Natural killer cell (primary cell): ENCODE measurements around the gene RPS28. TPM values are rescaled to one million over a fixed set of nuclear protein-coding genes. Genes with fewer than 3 reads are reported as not detected.
A peak's percentile ranks its signal among the peaks of the same experiment; 100 is the strongest.
"Not testable (repeated sequence)": the region's sequence is repeated elsewhere in the genome, so short reads cannot be mapped to it uniquely, and the experiment has no call there.

ENCODE experiments used
- ATAC-seq, 3 donors: fragments of 150-1000 bp in 2 of 3; fragments of 200-7000 bp in 1 of 3; cut with Tn5 transposase; 1 replicate in 1 of 3; 2 replicates in 2 of 3; pipeline ENCODE4 v1.10.0; 2021; ENCODE audit warnings: mild to moderate bottlenecking in 2 of 3, moderate library complexity in 2 of 3
- DNase-seq, 2 donors: peaks; one replicate each; pipeline versions ENCODE4 v3.0.0 to v3.0.0-alpha.2; 2013 to 2021; ENCODE audit warnings: mixed read lengths in 1 of 2
- H3K27ac ChIP-seq: one replicate; pipeline ENCODE4 v1.5.1; 2013; ENCODE audit warnings: mild to moderate bottlenecking, low read length
- H3K27me3 ChIP-seq: one replicate; pipeline ENCODE4 v1.6.1; 2013; ENCODE audit warnings: low read length; ENCODE audit not compliant: control insufficient read depth, insufficient read depth
- H3K36me3 ChIP-seq: one replicate; pipeline ENCODE4 v1.6.1; 2013; ENCODE audit warnings: low read length; ENCODE audit not compliant: control insufficient read depth, insufficient read depth
- H3K4me1 ChIP-seq: one replicate; pipeline ENCODE4 v1.6.1; 2013; ENCODE audit warnings: low read length; ENCODE audit not compliant: control insufficient read depth, insufficient read depth
- H3K4me3 ChIP-seq: one replicate; pipeline ENCODE4 v1.5.1; 2013; ENCODE audit warnings: low read length
- H3K9me3 ChIP-seq: one replicate; pipeline ENCODE4 v1.6.1; 2013; ENCODE audit warnings: low read length; ENCODE audit not compliant: control insufficient read depth, insufficient read depth
- H3K27ac Mint-ChIP-seq, 2 donors: one replicate each; pipeline ENCODE4 v1.8.0; 2022; ENCODE audit warnings: mild to moderate bottlenecking in 2 of 2, mixed read lengths in 2 of 2, moderate library complexity in 1 of 2
- H3K27me3 Mint-ChIP-seq, 2 donors: one replicate each; pipeline ENCODE4 v1.8.0; 2022; ENCODE audit warnings: low read depth in 2 of 2, mixed read lengths in 2 of 2
- H3K36me3 Mint-ChIP-seq: one replicate; pipeline ENCODE4 v1.8.0; 2022; ENCODE audit warnings: mixed read lengths
- H3K4me1 Mint-ChIP-seq, 2 donors: one replicate each; pipeline ENCODE4 v1.8.0; 2022; ENCODE audit warnings: mixed read lengths in 2 of 2
- H3K4me3 Mint-ChIP-seq: one replicate; pipeline ENCODE4 v1.8.0; 2022; ENCODE audit warnings: mild to moderate bottlenecking, moderate library complexity, mixed read lengths
- H3K9me3 Mint-ChIP-seq, 2 donors: one replicate each; pipeline ENCODE4 v1.8.0; 2022; ENCODE audit warnings: mixed read lengths in 2 of 2
- CTCF ChIP-seq: fragments of 200-600 bp; IDR thresholded peaks from one replicate; pipeline ENCODE4 v1.8.0; 2022; ENCODE audit warnings: antibody characterized with exemption
- WGBS: methylation state at CpG from one replicate; pipeline ENCODE4 v1.1.7; 2013; ENCODE audit warnings: missing lambda C conversion rate; ENCODE audit not compliant: insufficient coverage; 5-methylcytosine and 5-hydroxymethylcytosine counted together
- intact Hi-C: fragments of 100-400 bp; cut with micrococcal nuclease; formaldehyde crosslinking; loops from one replicate; pipeline ENCODE4 v1.14.2; 2022
- total RNA-seq, 4 donors: library from RNA; stranded (reverse); fragments of 120-200 nt in 1 of 4; gene quantifications; one replicate each; pipeline versions ENCODE4 v1.2.3 to v1.2.4, GENCODE V29; 2013 to 2022

RPS28 gene
- total RNA-seq, 3 donors from 2014 or later (not counting 1 experiment from before 2014, with no cell fraction given): 1,133 to 1,486 (median 1,403) TPM

GRCh38 chr19:8340341-8341096, 19.2 kb downstream of the RPS28 start:
- no peaks in the 10 kb centered on the region for H3K9me3 ChIP-seq
- H3K36me3 ChIP-seq: no peaks in the 10 kb centered on the region
- peaks cover 28% of the 10 kb centered on the region for H3K4me1 ChIP-seq
- peaks cover 0 to 3% of the 10 kb centered on the region in 2 donors for H3K27me3 Mint-ChIP-seq
- no peak for DNase-seq
- no peak overlapping the region for H3K27ac ChIP-seq
- no peak for ATAC-seq
- no peak overlapping the region for H3K4me3 ChIP-seq
- intact Hi-C loops: no loop called here
- H3K4me1 Mint-ChIP-seq: peaks cover 12 to 27% of the 10 kb centered on the region in 2 donors
- H3K36me3 Mint-ChIP-seq: no peaks in the 10 kb centered on the region
- TF ChIP-seq CTCF: no peak
- no peaks in the 10 kb centered on the region for H3K9me3 Mint-ChIP-seq
- 29% methylated on average over 15 of the region's 15 CpGs for WGBS
- H3K4me3 Mint-ChIP-seq: no peak overlapping the region
- peak overlapping the region; percentile 33 to 43 for H3K27ac Mint-ChIP-seq
- H3K27me3 ChIP-seq: peaks cover 2% of the 10 kb centered on the region

- H3K4me3 Mint-ChIP-seq: peak overlapping the region; percentile 65
- H3K27me3 ChIP-seq, H3K36me3 ChIP-seq, intact Hi-C loops, H3K36me3 Mint-ChIP-seq, H3K27ac ChIP-seq, H3K9me3 Mint-ChIP-seq, ATAC-seq, DNase-seq, H3K9me3 ChIP-seq, H3K27me3 Mint-ChIP-seq, H3K4me3 ChIP-seq: not testable (repeated sequence)
- H3K4me1 ChIP-seq: peaks cover 19% of the 10 kb centered on the region
- peak overlapping the region; percentile 62 to 86 for H3K27ac Mint-ChIP-seq
- H3K4me1 Mint-ChIP-seq: peaks cover 12 to 23% of the 10 kb centered on the region in 2 donors
- 85% methylated on average over 4 of the region's 4 CpGs for WGBS
These were observed 20.2 kb downstream of the RPS28 start for GRCh38 chr19:8341504-8341903.

- TF ChIP-seq CTCF: no peak
- Histone ChIP-seq H3K9me3 (no peaks in the 10 kb centered on the region), H3K36me3 (no peaks in the 10 kb centered on the region), H3K4me3 (no peak overlapping the region), H3K27me3 (no peaks in the 10 kb centered on the region), H3K27ac (peak overlapping the region; percentile 60), H3K4me1 (peaks cover 19% of the 10 kb centered on the region)
- H3K9me3 Mint-ChIP-seq: no peaks in the 10 kb centered on the region
- WGBS: 31% methylated on average over 14 of the region's 14 CpGs
- H3K36me3 Mint-ChIP-seq: no peaks in the 10 kb centered on the region
- DNase-seq: no peak
- peaks cover 12 to 23% of the 10 kb centered on the region in 2 donors for H3K4me1 Mint-ChIP-seq
- H3K27me3 Mint-ChIP-seq: no peaks in the 10 kb centered on the region
- ATAC-seq: no peak
- peak overlapping the region; percentile 62 to 86 for H3K27ac Mint-ChIP-seq
- intact Hi-C loops: no loop called here
- peak overlapping the region; percentile 65 for H3K4me3 Mint-ChIP-seq
These were observed 21.0 kb downstream of the RPS28 start for GRCh38 chr19:8342316-8342683.

GRCh38 chr19:8342684-8343482, 21.6 kb downstream of the RPS28 start, which contains the start of gene KANK3:
TSS of gene KANK3 (minus strand) at chr19:8343262. CDS start at chr19:8337828, 5,434 bp downstream.
- no peaks in the 10 kb centered on the region for H3K36me3 ChIP-seq
- H3K9me3 ChIP-seq: no peaks in the 10 kb centered on the region
- ATAC-seq: peak; percentile 99
- H3K27me3 ChIP-seq: no peaks in the 10 kb centered on the region
- Mint-ChIP-seq H3K9me3 (no peaks in the 10 kb centered on the region), H3K4me1 (peaks cover 12 to 23% of the 10 kb centered on the region in 2 donors), H3K27ac (peak within 1 kb of the TSS; percentile 62 to 86), H3K36me3 (no peaks in the 10 kb centered on the region), H3K27me3 (no peaks in the 10 kb centered on the region), H3K4me3 (peak within 1 kb of the TSS; percentile 87)
- H3K4me1 ChIP-seq: peaks cover 19% of the 10 kb centered on the region
- DNase-seq: peak; percentile 90 to 94
- peak within 1 kb of the TSS; percentile 79 for H3K4me3 ChIP-seq
- no peak for TF ChIP-seq CTCF
- intact Hi-C loops: no loop called here
- peak within 1 kb of the TSS; percentile 82 for H3K27ac ChIP-seq
- 2% methylated on average over 65 of the region's 65 CpGs for WGBS
